Measurements from ENCODE around the gene FOXP3. TPM values are rescaled to one million over a fixed set of nuclear protein-coding genes. Genes with fewer than 3 reads are reported as not detected.

Gene FOXP3
- total RNA-seq, 1 donor from 2014 or later, result not detected

- Histone ChIP-seq H3K4me3 (no peak overlapping the region), H4K20me1 (ENCODE audit: low read depth) (no peaks in the 10 kb centered on the region), H3K27me3 (no peaks in the 10 kb centered on the region), H2AFZ (replicated peaks) (no peak overlapping the region), H3K36me3 (no peaks in the 10 kb centered on the region), H3K4me2 (no peak overlapping the region), H3F3A (ENCODE audit: low read depth) (no peaks in the 10 kb centered on the region), H3K27ac (no peak overlapping the region), H3K9ac (no peak overlapping the region), H3K79me2 (ENCODE audit: low read depth) (no peaks in the 10 kb centered on the region), H3K4me1 (no peaks in the 10 kb centered on the region), H3K9me3 (ENCODE audit: low read depth) (no peaks in the 10 kb centered on the region)
- Mint-ChIP-seq H3K4me1 (no peaks in the 10 kb centered on the region), H3K4me3 (no peak overlapping the region), H3K27ac (no peak overlapping the region), H3K27me3 (ENCODE audit: insufficient read depth, low read depth) (peaks cover 14% of the 10 kb centered on the region), H3K36me3 (peaks cover 4% of the 10 kb centered on the region), H3K9me3 (peaks cover 21% of the 10 kb centered on the region)
- DNase-seq (ENCODE audit: low spot score), result no peak
- TF ChIP-seq, protein P1, sequence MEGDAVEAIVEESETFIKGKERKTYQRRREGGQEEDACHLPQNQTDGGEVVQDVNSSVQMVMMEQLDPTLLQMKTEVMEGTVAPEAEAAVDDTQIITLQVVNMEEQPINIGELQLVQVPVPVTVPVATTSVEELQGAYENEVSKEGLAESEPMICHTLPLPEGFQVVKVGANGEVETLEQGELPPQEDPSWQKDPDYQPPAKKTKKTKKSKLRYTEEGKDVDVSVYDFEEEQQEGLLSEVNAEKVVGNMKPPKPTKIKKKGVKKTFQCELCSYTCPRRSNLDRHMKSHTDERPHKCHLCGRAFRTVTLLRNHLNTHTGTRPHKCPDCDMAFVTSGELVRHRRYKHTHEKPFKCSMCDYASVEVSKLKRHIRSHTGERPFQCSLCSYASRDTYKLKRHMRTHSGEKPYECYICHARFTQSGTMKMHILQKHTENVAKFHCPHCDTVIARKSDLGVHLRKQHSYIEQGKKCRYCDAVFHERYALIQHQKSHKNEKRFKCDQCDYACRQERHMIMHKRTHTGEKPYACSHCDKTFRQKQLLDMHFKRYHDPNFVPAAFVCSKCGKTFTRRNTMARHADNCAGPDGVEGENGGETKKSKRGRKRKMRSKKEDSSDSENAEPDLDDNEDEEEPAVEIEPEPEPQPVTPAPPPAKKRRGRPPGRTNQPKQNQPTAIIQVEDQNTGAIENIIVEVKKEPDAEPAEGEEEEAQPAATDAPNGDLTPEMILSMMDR (IDR thresholded peaks at IDR 0.05), result no peak
- TF ChIP-seq EZH2phosphoT487 (IDR thresholded peaks at IDR 0.05), result no peak
- no peak for TF ChIP-seq EZH2 (IDR thresholded peaks at IDR 0.05)
Measured at GRCh38 chrX:49250066-49250465, 14.4 kb downstream of the FOXP3 start.

DNA sequence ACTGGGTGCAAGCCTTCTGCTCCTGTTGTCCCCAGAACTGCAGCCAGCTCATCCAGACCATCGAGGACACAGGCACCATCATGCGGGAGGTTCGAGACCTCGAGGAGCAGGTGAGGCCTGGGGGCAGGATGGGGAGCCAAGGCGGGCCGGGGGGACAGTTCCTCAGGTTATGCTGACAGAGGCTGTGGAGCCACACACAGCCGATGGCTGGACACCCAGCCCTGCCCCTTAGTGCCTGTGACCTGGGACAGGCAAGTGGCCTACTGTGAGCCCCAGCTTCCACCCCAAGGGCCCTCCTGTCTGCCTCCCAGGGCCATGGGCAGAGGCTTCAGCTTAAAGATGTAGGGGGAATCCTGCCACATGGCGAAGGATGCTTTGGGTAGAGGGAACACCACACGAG lies 14.9 kb downstream of the FOXP3 start:
- H3K9ac ChIP-seq, result no peak overlapping the region
- H3K4me3 Mint-ChIP-seq, result no peak overlapping the region
- peaks cover 21% of the 10 kb centered on the region for H3K9me3 Mint-ChIP-seq
- no peak overlapping the region for H3K27ac ChIP-seq
- H3K27ac Mint-ChIP-seq, result no peak overlapping the region
- H3K36me3 Mint-ChIP-seq, result peaks cover 4% of the 10 kb centered on the region
- H3K4me2 ChIP-seq, result no peak overlapping the region
- no peaks in the 10 kb centered on the region for H4K20me1 ChIP-seq (ENCODE audit: low read depth)
- no peak overlapping the region for H2AFZ ChIP-seq (replicated peaks)
- no peak overlapping the region for H3K4me3 ChIP-seq
- no peak for DNase-seq (ENCODE audit: low spot score)
- H3K4me1 ChIP-seq, result no peaks in the 10 kb centered on the region
- TF ChIP-seq EZH2phosphoT487 (IDR thresholded peaks at IDR 0.05), result no peak
- TF ChIP-seq, protein P1 (IDR thresholded peaks at IDR 0.05), result no peak
- no peak for TF ChIP-seq EZH2 (IDR thresholded peaks at IDR 0.05)
- no peaks in the 10 kb centered on the region for H3F3A ChIP-seq (ENCODE audit: low read depth)
- H3K9me3 ChIP-seq (ENCODE audit: low read depth), result no peaks in the 10 kb centered on the region
- no peaks in the 10 kb centered on the region for H3K36me3 ChIP-seq
- no peaks in the 10 kb centered on the region for H3K27me3 ChIP-seq
- no peaks in the 10 kb centered on the region for H3K4me1 Mint-ChIP-seq
- H3K79me2 ChIP-seq (ENCODE audit: low read depth), result no peaks in the 10 kb centered on the region
- H3K27me3 Mint-ChIP-seq (ENCODE audit: insufficient read depth, low read depth), result peaks cover 14% of the 10 kb centered on the region

- DNase-seq (ENCODE audit: low spot score), result no peak
- TF ChIP-seq, protein P1 (IDR thresholded peaks at IDR 0.05), result no peak
- TF ChIP-seq EZH2 (IDR thresholded peaks at IDR 0.05), result no peak
- no peak for TF ChIP-seq EZH2phosphoT487 (IDR thresholded peaks at IDR 0.05)
- Histone ChIP-seq H3K27ac (no peak overlapping the region), H4K20me1 (ENCODE audit: low read depth) (no peaks in the 10 kb centered on the region), H3K36me3 (no peaks in the 10 kb centered on the region), H3K4me2 (no peak overlapping the region), H2AFZ (replicated peaks) (no peak overlapping the region), H3K79me2 (ENCODE audit: low read depth) (no peaks in the 10 kb centered on the region), H3K4me3 (no peak overlapping the region), H3K4me1 (no peaks in the 10 kb centered on the region), H3K9ac (no peak overlapping the region), H3K27me3 (no peaks in the 10 kb centered on the region), H3F3A (ENCODE audit: low read depth) (no peaks in the 10 kb centered on the region), H3K9me3 (ENCODE audit: low read depth) (no peaks in the 10 kb centered on the region)
- Mint-ChIP-seq H3K9me3 (peaks cover 21% of the 10 kb centered on the region), H3K4me3 (no peak overlapping the region), H3K4me1 (no peaks in the 10 kb centered on the region), H3K27ac (no peak overlapping the region), H3K36me3 (peaks cover 4% of the 10 kb centered on the region), H3K27me3 (ENCODE audit: insufficient read depth, low read depth) (peaks cover 14% of the 10 kb centered on the region)
Measured at GRCh38 chrX:49249071-49249470, 15.4 kb downstream of the FOXP3 start.

All from neural progenitor cell (in vitro differentiated cells).